Stromal cell of bone marrow (primary cell): ENCODE results near the gene CCDC17.
A peak's percentile ranks its signal among the peaks of the same experiment; 100 is the strongest.
"Not testable (repeated sequence)": the region's sequence is repeated elsewhere in the genome, so short reads cannot be mapped to it uniquely, and the experiment has no call there.

ENCODE experiments used
- DNase-seq: peaks from one replicate; pipeline ENCODE4 v3.0.0-alpha.2; 2012; ENCODE audit warnings: low read depth

CCDC17 gene

DNA sequence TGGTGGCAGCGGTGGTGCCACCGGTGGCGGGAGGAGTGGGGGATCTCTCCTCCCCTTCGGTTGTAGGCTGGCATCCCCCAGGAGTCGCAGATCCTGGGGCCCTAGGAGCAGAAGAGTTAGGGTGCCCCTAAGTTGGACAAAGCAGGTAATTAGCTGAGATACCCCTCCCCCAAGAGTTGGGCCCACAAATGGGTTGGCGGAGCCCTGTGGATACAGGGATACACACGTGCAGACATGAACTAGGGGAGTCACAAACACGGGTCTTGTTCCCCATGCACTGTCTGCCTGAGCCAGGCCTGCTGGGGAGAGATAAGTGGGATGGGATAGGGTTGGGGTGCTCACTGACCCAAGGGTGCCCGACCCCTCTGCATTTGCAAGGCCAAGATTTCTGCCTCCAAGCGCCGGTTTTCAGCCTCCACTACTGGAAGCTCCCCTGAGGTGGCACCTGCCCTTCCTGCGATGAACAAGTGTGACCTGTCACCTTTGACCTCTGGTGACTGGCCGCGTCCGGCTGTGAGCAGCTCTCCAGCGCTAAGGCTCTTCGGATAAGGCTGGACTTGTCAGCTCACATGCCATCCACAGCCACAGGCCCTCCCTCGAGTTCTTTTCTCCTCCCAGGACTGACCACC, 1.8 kb downstream of the CCDC17 start:
- DNase-seq = no peak

DNA sequence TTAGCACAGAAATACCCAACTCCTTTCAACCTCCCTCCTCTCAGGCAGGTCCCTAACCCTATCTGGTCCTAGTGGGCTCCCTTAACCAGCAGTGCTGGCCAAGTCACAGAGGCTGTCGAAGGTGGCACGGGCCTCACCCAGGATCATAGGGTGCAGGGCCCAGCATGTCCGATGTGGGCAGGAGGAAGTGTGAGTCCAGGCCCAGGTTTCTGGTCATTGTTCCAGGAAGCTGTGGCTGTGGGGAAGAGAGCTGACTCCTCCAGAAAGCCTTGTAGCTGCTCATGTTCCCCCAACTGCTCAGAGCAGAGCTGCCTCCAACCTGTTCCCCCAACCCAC, 2.4 kb downstream of the CCDC17 start:
- DNase-seq = no peak

DNA sequence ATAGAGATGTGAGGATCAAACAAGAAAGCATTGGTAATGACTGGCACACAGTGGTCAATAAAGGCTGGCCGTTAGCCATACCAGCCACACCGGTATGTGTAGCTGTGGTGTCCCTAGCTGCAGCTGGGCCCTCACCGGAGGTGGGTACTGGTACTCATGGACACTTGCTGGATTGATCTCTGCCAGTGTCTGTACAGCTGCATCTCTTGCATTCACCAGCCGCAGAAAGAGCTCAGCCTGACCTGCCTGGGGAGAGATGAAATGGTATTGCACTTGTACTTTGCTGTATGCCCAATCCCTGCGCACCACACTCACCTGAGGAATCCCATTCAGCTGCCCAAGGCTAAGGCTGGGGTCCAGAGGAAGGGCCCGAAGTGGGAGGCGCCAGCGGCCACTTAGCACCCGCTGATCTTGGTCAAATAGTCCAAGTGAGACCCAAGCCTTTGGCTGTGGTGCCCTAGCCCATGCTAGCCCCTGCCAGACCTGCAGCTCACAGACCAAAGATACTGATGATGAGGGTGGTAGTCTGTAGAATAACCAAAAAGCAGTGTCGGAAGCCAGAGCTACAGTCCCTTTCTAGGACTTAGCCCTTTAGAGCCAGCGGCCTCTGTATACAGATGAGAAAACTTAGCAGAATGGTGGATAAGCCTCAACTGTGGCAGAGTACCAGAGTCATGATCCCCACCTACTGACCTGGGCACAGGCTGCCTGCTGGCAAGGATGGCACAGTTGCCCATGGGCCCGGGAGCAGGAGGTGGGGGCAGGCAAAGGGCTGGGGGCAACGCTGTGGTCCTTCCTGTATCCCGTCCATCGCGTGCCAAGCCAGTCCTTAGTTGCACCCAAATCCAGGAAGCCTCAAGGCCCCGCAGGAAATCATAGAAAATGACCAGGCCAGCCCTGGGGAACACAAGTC, 3.0 kb downstream of the CCDC17 start:
- DNase-seq = no peak

DNA sequence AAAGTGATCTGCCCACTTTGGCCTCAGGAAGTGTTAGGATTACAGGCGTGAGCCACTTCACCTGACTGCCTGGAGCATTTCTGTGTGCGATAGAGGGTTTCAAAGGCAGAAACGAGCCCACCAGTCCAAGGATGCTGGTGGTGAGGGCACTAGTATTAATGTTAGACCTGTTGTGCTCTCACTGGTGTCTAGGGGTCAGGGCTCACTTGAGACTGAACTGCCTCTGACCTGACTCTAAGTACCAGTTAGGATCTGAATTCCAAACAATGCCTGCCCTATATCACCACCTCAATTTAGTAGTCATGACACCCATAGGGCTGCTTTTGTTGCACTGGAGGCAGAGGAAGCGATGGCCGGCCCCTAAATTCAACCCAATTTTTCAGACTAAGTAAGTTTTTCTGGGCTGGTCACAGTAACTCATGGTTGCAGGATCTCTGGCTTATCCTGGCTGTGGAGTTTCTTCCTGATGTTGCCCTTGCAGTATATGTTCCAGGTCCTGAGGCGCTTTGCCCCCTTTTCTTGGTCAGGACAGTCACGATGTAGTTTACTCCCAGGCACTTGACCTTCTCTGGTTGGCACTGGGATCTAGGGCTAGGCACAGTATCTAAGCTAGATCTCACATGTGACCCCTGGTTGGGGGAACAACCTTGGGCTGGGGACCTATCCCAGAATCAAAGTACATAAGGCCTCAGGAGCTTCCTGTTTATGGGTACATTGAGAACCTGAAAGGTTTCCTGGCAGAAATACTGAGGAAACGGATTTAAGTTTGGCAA, 4.5 kb downstream of the CCDC17 start:
- no peak for DNase-seq

DNA sequence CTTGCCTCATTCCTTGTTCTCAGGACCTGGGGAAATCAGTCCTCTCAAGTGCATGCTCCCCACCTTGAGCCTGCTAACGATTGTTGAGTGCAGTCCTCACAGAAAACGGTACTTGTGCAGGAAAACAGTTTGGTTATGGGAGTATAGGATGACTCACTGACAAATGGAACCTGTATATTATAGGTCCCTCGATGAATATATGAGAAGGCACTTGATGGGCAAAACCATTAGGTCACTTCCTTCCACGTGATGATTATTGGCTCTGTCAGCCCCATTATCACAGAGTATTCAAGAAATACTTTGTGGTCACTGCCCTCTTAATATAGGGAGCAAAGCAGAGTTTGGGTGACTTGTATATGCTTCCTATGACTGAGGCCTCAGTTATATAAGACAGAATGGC, 6.2 kb downstream of the CCDC17 start:
- DNase-seq = no peak

DNA sequence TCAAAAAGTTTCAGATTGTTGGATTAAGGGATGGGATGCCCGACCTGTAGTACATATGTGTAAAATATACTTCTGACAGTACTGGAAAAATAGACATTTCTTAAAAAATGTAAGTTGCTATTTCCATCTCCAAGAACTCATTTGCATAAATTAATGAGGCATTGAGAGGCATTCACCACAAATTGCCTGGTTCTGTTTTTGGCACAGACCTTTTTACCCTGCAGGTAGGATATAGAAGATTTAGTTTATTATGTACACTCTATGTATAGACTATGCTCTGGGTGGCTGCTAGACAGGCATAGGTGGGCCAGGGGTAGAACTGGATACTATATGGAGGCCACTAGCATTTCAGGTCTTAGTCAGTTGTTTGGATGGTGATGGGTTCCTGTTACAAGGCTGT, 8.0 kb downstream of the CCDC17 start:
- DNase-seq = no peak

DNA sequence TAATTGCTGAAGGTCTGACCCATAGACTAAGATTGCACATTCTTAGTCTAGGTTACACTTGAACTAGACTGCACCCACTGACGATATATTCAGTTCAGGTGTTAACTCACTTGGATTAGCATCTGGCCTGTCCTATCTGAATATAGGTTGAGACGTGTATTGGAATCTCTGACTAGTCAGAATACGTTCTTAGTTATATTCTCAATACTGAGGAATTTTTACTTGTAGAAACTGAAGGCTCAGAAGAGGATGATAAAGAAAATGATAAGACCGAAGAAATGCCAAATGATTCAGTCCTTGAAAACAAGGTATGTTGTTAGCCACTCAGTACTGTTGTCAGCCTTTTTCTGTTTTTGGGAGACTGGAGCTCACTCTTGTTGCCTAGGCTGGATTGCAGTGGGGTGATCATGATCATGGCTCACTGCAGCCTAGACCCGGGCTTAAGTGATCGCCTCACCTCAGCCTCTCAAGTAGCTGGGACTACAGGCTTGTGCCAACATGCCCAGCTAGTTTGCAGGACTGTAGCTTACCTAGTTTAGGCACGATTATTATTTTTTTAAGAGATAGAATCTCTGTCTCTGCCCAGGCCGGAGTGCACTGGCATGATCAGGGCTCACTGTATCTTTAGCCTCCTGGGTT, 10.8 kb downstream of the CCDC17 start:
- no peak for DNase-seq

DNA sequence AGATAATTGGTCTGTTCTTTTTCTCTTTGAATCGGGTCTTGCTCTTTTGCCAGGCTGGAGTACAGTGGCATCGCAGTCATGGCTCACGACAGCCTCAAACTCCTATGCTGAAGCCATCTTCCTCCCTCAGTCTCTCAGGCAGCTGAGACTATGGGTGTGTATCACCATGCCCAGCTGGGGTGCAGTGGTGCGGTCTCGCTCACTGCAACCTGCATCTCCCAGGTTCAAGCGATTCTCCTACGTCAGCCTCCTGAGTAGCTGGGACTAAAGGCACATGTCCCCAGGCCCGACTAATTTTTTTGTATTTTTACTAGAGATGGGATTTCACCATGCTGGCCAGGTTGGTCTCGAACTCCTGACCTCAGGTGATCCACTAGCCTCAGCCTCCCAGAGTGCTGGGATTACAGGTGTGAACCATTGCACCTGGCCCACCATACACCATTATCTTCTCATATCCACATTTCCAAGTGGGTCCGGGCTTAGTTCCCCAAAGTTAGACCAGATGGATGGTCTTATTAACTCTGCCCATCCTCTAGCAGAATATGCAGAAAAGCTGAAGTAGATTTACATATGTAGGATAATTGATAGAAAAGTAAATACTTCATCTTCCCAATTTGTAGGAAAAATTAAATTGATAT, 13.1 kb downstream of the CCDC17 start:
- no peak for DNase-seq

DNA sequence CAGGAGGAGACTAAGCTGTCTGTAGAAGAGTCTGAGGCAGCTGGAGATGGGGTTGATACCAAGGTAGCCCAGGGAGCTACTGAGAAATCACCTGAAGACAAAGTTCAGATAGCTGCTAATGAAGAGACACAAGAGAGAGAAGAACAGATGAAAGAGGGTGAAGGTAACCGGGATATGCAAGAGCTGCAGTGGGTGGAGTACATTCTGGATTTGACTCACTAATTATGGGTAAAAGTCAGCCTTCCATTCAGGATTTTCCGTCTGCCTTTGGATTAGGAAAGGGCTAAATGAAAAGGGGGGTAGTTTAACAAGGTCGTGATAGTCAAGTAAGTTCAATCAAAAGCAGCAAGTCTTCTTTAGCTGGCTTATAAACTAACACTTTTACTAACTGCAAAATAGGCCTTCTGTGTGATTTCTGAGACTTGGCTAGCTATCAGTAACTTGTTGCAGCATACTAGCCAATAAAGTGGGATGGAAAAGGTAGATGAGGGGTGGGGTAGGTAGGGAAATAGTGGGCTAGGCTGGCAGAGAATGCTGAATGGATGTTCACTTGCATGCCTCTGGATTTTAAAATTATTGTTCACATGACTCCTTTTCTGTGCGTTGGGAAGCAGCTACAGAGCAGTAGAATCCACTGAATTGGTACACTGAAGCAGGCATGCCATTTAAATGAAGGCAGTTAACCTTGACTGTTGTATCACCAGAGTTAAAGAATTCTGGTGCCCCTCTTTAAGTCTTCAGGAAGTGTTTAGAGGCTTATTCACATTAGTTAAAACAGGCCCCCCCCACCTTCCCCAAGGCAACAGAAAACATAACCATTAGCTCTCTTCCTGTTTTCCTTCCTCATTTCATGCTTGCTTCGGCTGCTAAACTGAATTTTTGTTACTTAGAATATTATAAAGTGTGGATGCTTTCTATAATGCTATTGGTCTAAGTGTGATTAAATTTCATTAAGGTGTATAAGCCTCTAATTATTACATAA, 15.4 kb downstream of the CCDC17 start:
- DNase-seq = no peak

DNA sequence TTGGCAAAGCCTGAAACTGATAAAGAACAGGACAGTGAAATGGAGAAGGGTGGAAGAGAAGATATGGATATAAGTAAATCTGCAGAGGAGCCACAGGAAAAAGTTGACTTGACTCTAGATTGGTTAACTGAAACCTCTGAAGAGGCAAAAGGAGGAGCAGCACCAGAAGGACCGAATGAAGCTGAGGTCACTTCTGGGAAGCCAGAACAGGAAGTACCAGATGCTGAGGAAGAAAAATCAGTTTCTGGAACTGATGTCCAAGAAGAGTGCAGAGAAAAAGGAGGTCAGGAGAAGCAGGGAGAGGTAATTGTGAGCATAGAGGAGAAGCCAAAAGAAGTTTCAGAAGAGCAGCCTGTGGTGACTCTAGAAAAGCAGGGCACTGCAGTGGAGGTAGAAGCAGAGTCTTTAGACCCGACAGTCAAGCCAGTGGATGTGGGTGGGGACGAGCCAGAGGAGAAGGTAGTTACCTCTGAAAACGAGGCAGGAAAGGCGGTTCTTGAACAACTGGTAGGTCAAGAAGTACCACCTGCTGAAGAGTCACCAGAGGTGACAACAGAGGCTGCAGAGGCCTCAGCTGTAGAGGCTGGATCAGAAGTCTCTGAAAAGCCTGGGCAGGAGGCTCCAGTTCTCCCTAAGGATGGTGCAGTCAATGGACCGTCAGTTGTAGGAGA, 16.3 kb downstream of the CCDC17 start:
- no peak for DNase-seq

DNA sequence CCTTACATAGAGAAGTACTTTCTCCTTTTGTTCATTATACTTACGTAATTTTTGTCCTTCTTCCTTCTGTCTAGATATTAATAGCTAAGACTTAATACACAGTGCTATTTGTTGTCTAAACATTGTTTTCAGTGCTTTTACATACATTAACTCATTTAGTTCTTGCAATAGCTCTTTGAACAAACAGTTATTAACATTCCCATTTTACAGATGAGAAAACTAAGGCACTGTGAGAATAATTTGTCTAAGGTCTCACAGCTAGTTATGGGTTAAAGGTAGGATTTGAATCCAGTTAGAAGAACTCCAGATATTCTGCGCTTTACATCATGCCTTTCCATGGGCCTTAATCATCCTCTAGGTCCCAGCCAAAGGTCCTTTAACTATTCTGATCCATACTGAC, 19.6 kb downstream of the CCDC17 start:
- DNase-seq = no peak

DNA sequence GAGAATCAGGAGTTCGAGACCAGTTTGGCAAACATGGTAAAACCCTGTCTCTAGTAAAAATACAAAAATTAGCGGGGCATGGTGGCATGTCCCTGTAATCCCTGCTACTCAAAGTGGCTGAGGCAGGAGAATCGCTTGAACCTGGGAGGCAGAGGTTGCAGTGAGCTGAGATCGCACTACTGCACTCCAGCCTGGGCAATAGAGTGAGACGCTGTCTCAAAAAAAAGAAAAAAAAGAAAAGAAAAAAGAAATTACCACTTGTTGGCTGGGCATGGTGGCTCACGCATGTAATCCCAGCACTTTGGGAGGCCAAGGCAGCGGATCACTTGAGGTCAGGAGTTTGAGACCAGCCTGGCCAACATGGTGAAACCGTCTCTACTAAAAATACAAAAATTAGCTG, 27.1 kb downstream of the CCDC17 start:
- not testable (repeated sequence) for DNase-seq

DNA sequence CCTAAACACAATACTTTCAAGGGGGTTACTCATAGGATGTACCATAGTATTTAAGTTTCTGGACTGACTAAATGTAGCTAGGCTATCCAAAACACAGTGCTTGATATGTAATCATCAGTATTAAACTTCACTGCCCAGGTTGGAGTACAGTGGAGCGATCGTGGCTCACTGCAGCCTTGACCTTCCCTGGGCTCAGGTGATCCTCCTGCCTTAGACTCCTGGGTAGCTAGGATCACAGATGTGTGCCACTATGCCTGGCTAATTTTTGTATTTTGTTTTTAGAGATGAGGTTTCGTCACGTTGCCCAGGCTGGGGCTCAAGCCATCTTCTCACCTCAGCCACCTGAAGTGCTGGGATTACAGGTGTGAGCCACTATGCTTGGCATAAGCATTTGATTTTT, 29.4 kb downstream of the CCDC17 start:
- no peak for DNase-seq

DNA sequence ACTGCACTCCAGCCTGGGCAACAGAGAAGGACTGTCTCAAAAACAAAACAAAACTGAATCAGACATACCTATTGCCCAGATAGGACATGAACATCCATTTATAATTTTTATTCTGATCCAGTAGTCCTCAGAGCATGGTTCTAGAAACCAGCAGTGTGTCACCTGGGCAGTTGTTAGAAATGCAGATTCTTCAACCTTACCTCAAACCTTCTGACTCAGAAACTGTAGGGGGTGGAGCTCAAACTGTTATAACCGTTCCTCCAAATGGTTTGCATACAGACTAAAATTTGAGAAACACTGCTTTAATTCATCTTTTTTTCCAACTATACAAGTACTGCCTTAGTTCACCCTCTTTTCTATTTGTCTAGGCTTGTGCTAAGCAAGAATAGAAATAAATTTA, 34.0 kb downstream of the CCDC17 start:
- DNase-seq = no peak

DNA sequence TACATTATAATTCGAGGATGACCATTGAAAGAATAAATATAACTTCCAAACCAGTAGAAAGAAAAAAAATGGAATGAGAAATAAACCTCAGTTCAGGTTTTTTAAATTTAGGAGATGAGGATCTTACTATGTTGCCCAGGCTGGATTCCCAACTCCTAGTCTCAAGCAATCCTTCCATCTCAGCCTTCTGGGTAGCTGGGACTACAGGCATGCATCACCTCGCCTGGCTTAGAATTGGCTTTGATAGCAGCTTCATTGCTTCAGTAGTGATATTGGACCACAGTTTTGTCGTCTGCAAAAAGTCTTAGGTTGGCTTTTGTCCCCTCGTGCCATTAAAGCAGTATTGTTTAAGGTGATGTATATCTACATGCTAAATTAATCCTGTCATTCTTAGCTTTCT, 37.1 kb downstream of the CCDC17 start:
- no peak for DNase-seq

DNA sequence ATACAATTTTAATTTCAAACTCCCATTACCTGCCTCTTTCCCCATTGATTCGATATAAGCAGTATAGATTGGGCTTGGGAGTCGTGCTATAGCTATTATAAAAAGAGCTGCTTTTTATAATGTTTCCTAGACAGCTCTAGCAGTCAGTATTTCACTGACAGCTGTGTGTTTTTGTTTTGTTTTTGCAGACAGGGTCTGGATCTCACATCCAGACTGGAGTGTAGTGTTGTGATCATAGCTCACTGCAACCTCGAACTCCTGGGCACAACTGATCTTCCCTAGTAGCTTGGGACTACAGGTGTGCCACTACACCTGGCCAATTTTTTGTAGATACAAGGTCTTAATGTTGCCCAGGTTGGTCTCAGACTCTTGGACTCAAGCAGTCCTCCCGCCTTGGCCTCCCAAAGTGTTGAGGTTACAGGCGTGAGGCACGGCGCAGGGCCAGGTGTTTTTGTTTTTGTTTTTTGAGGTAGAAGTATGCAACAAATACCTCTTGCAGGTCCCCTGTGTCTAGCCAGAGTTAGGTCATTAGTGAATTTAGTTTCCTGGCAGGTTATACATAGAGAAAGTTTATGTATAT, 38.3 kb downstream of the CCDC17 start:
- DNase-seq = no peak

DNA sequence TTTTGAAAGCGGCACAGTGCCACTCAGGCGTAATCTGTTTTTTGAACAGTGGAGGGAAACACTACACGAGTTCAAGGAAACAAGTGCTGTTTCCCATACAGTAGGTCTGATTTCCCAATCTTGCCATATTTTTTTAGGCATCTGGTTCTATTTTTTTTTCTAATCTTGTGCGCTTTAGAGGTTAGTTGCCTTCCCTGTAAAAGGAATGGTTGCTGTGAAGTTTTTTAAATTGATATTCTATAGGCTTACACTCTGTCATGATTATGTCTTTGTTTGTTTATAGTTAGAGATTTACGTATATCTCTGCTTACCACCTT, 38.8 kb downstream of the CCDC17 start:
- DNase-seq = no peak

DNA sequence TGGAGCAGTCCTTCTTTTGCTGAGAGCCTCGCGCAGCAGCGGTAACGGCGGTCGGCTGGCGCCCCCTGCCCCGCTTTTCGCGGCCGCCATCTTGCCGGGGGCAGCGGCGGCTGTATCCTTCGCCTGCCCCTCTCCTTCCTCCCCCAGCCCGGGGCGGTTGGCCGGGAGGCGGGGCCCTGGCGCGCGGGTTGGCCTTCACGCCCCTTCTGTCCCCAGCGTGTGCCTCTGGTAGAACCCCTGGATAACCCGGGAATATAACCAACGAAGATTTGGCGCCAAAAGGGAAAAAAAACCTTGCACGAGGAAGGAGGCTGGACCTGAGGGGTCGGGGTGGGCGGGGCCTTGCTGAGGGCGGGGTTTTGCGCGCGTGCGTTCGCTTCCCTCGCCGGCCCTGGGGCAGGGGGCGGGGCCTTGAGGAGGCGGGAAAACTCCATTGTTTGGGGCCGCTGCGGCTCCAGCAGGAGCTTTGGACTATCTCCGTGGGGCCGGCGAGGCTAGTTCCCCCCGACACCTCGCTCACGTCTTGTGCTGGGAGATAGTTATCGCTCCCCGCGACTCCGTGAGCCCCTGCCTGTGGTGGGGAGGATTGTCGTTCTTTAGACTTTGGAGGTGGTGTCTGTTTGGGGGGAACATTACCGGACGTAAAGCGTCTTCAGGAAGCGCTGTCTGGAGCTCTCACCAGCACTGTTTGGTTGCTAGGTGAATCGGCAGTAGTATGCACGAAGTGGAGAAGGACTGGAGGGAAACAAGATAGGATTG, 39.3 kb downstream of the CCDC17 start:
- DNase-seq = peak; percentile 75

DNA sequence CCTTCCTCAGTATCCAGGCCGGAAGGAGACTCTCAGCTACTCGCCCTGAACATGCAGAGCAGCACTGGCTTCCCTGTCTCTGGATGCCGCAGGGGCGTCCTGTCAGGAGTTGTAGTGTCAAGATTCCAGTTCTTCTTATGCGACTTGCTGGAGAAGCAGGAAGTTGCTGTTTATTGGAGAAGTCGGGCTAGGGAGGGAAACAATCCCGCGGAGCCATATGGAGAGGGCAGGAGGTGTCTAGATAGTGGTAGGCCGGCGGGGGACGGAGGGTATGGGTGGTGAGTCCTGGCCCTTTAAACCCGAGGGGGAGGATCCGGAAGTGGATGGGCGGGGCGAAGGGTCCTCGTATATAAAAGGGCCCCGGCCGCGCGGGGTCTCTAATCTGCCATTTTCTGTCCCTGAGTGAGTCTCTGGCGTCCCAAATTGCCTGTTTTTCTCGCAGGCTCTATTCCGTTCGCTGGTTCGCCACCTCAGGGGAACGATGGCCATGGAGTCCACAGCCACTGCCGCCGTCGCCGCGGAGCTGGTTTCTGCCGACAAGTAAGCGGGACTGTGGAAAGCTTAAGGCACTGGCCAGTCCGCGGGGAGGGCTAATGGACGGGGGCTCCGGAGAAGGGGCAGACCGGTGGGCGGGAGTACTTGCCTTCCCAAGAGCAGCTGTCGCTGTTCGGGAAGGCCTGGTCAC, 40.0 kb downstream of the CCDC17 start, which contains the start of gene NASP:
Gene NASP (plus strand): TSS at position 376 of the 685 bp plus-strand sequence. CDS start 106 bp downstream, at position 482.
- peak; percentile 57 for DNase-seq
